ENCODE measurements around the gene SNX18. TPM values are rescaled to one million over a fixed set of nuclear protein-coding genes. Genes with fewer than 3 reads are reported as not detected.

Gene SNX18
- total RNA-seq, 2 donors from 2014 or later: 19.7 to 20.5 TPM

DNA sequence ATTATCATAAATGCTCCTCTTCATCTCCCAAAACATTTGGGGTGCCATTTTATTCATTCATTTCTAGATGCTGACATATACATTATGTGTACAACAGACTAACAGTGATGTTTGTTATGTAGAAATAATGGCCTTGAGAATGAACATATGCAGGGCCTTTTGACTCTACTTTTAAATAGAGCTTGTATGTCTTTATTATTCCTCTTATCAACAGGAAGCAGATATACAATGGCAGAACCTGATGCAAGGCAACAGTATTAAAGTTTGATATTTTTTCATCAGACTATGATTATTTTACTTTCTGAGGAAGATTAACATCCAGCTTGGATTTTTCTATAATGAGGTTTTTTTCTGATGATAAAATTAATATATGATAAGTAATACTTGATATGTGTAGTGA lies 44.1 kb downstream of the SNX18 start:
- Histone ChIP-seq H3K27ac (ENCODE audit: low read depth, low read length) (no peak overlapping the region), H3K27me3 (ENCODE audit: control insufficient read depth, insufficient read depth, low read length, poor library complexity, severe bottlenecking) (no peaks in the 10 kb centered on the region), H3K36me3 (ENCODE audit: control insufficient read depth, insufficient read depth, low read length) (no peaks in the 10 kb centered on the region), H3K4me1 (ENCODE audit: control insufficient read depth, insufficient read depth, low read length) (no peaks in the 10 kb centered on the region), H3K9me3 (ENCODE audit: control insufficient read depth, low read length) (no peaks in the 10 kb centered on the region), H3K4me3 (ENCODE audit: low read length) (no peak overlapping the region), H3K9ac (ENCODE audit: extremely low read depth, low read length, poor library complexity, severe bottlenecking) (no peak overlapping the region)
- no peaks in the 10 kb centered on the region for H3K4me1 Mint-ChIP-seq
- H3K4me3 Mint-ChIP-seq: no peak overlapping the region
- no peak overlapping the region for H3K27ac Mint-ChIP-seq
- TF ChIP-seq, protein P1, sequence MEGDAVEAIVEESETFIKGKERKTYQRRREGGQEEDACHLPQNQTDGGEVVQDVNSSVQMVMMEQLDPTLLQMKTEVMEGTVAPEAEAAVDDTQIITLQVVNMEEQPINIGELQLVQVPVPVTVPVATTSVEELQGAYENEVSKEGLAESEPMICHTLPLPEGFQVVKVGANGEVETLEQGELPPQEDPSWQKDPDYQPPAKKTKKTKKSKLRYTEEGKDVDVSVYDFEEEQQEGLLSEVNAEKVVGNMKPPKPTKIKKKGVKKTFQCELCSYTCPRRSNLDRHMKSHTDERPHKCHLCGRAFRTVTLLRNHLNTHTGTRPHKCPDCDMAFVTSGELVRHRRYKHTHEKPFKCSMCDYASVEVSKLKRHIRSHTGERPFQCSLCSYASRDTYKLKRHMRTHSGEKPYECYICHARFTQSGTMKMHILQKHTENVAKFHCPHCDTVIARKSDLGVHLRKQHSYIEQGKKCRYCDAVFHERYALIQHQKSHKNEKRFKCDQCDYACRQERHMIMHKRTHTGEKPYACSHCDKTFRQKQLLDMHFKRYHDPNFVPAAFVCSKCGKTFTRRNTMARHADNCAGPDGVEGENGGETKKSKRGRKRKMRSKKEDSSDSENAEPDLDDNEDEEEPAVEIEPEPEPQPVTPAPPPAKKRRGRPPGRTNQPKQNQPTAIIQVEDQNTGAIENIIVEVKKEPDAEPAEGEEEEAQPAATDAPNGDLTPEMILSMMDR (conservative IDR thresholded peaks at IDR 0.05): no peak
- no peaks in the 10 kb centered on the region for H3K27me3 Mint-ChIP-seq (ENCODE audit: insufficient read depth)
- peaks cover 6% of the 10 kb centered on the region for H3K9me3 Mint-ChIP-seq
- DNase-seq: no peak
- no peaks in the 10 kb centered on the region for H3K36me3 Mint-ChIP-seq (ENCODE audit: low read depth)

DNA sequence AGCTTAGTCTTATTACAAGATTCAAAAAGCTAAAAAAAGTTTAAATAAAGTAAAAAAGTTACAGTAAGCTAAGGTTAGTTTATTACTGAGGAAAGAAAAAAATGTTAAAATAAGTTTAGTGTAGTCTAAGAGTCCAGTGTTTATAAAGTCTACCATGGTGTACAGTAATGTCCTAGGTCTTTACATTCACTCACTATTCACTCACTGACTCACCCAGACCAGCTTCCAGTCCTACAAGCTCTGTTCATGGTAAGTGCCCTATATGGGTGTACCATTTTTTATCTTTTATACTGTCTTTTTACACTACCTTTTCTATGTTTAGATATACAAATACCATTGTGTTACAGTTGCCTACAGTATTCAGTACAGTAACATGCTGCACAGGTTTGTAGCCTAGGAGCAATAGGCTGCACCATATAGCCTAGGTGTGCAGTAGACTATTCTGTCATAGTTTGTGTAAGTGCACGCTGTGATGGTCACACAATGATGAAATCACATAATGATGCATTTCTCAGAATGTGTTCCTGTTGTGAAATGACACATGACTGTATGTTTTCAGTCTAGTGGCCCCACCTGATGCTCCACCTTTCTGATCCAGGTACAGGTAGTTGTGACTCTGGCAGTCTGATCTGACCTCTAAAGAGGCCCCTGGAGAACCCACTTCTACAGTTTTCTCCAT lies 45.7 kb downstream of the SNX18 start:
- H3K4me1 ChIP-seq (ENCODE audit: control insufficient read depth, insufficient read depth, low read length): no peaks in the 10 kb centered on the region
- H3K4me3 ChIP-seq (ENCODE audit: low read length): no peak overlapping the region
- DNase-seq: no peak
- no peak overlapping the region for H3K27ac ChIP-seq (ENCODE audit: low read depth, low read length)
- H3K36me3 Mint-ChIP-seq (ENCODE audit: low read depth): no peaks in the 10 kb centered on the region
- H3K9ac ChIP-seq (ENCODE audit: extremely low read depth, low read length, poor library complexity, severe bottlenecking): no peak overlapping the region
- H3K27me3 ChIP-seq (ENCODE audit: control insufficient read depth, insufficient read depth, low read length, poor library complexity, severe bottlenecking): no peaks in the 10 kb centered on the region
- no peak overlapping the region for H3K27ac Mint-ChIP-seq
- no peak overlapping the region for H3K4me3 Mint-ChIP-seq
- no peaks in the 10 kb centered on the region for H3K4me1 Mint-ChIP-seq
- no peaks in the 10 kb centered on the region for H3K27me3 Mint-ChIP-seq (ENCODE audit: insufficient read depth)
- 89 to 98% methylated on average over 1 of the region's 1 CpG for WGBS, 2 experiments (ENCODE audit: insufficient coverage in 1 of 2, insufficient read length in 1 of 2)
- peaks cover 9% of the 10 kb centered on the region for H3K9me3 Mint-ChIP-seq
- no peaks in the 10 kb centered on the region for H3K36me3 ChIP-seq (ENCODE audit: control insufficient read depth, insufficient read depth, low read length)
- TF ChIP-seq, protein P1 (conservative IDR thresholded peaks at IDR 0.05): no peak
- H3K9me3 ChIP-seq (ENCODE audit: control insufficient read depth, low read length): no peaks in the 10 kb centered on the region

DNA sequence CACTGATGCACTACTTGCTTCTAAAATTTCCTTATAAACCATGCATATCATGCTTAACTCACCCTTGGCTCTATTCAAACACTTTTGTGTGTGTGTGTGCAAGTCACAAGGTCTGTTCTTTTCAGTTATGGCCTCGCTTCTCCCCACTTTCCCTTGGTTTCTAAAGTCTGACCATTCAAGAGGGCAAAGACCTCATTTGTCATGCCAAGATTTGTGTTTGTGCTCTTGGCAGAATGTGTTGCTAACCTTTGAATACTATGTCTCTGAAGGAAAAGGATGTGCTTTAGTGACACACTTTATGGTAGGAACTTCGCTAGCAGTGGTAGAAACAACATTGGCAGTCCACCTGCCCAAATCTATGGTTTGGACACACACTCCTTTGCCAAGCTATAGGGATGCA lies 50.4 kb downstream of the SNX18 start:
- no peak overlapping the region for H3K9ac ChIP-seq (ENCODE audit: extremely low read depth, low read length, poor library complexity, severe bottlenecking)
- TF ChIP-seq, protein P1 (conservative IDR thresholded peaks at IDR 0.05): no peak
- Mint-ChIP-seq H3K36me3 (ENCODE audit: low read depth) (no peaks in the 10 kb centered on the region), H3K27ac (no peak overlapping the region), H3K4me1 (no peaks in the 10 kb centered on the region), H3K4me3 (no peak overlapping the region), H3K27me3 (ENCODE audit: insufficient read depth) (no peaks in the 10 kb centered on the region), H3K9me3 (peaks cover 3% of the 10 kb centered on the region)
- no peaks in the 10 kb centered on the region for H3K27me3 ChIP-seq (ENCODE audit: control insufficient read depth, insufficient read depth, low read length, poor library complexity, severe bottlenecking)
- no peaks in the 10 kb centered on the region for H3K36me3 ChIP-seq (ENCODE audit: control insufficient read depth, insufficient read depth, low read length)
- H3K9me3 ChIP-seq (ENCODE audit: control insufficient read depth, low read length): no peaks in the 10 kb centered on the region
- H3K27ac ChIP-seq (ENCODE audit: low read depth, low read length): no peak overlapping the region
- 86 to 87% methylated on average over 1 to 2 of the region's 2 CpGs for WGBS, 2 experiments (ENCODE audit: insufficient coverage in 1 of 2, insufficient read length in 1 of 2)
- no peak for DNase-seq
- H3K4me3 ChIP-seq (ENCODE audit: low read length): no peak overlapping the region
- H3K4me1 ChIP-seq (ENCODE audit: control insufficient read depth, insufficient read depth, low read length): no peaks in the 10 kb centered on the region

All from endodermal cell (in vitro differentiated cells).